Stimulated activated CD8-positive, alpha-beta memory T cell treated with anti-CD3 and anti-CD28 coated beads, Interleukin-15, amount 100 ng/mL, for 24 hours (primary cell): ENCODE measurements around the gene SCN8A.
"Not testable (repeated sequence)": the region's sequence is repeated elsewhere in the genome, so short reads cannot be mapped to it uniquely, and the experiment has no call there.

Source experiments
- DNase-seq: peaks from one replicate; pipeline ENCODE4 v3.0.0-alpha.2; 2020; ENCODE audit warnings: low read depth

The SCN8A gene

DNA sequence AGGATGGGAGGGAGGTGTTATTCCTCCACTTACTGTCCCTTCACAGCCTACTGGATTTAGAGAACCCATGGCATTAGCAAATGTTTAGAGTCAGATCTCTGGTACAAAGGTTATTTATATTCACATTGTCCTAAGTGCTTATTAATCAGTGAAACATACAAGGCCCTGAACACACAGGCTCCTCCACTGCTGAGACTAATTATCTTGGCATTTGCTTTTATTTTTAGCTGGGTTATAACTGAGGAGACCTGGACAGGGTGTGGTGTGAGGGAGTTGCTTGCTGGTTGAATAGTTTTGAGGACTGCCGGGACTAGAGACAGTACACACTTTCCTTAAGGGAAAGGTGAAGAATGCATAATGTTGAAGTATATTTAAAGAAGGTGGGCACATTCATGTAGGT, 180.0 kb downstream of the SCN8A start:
- DNase-seq = no peak

DNA sequence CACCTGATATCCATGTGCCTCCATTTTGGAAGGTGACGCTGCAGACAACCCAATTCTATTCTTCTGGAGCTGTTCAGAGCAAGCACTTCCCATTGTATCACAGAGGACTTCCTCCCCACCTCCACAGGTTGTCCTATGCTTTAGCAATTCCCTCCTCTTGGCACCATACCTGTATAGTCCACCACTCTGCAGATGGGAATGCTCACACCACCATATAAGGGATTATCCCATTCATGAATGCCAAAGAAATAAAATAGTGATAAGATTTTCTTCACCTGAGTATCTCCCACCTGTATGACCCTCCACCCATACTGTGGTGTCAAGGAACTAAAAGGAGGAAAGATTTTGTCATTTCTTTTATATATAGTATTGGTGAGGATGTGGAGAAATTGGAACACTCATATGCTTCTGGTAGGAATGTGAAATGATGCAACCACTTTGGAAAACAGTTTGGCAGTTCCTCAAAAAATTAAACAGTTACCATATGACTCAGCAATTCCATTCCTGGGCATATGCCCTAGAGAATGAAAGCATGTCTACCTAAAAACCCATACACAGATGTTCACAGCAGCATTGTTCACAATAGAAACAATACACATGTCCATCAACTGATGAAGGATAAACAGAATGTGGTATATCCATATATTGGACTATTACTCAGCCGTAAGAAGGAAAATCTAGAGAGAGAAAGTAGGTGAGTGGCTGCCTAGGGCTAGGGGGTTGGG, 182.3 kb downstream of the SCN8A start:
- DNase-seq = no peak

DNA sequence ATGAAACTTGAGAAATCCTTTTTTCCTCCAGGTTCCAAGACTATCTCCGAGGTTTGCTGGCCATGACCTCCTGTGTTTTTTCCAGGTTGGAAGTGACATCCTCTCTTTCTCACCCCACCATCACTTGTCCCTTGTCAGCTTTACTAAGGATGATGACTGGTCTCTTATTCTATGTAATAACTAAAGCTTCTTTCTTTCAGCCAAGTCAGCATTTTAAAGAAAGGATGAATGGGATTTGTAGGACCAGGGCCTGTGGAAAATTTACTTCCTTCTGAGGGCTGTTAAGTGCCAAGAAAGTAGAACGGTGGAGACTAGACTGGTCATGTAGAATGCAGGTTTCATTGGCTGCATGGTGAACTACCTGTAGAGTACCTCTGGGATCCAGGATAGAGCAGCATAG, 183.9 kb downstream of the SCN8A start:
- no peak for DNase-seq

DNA sequence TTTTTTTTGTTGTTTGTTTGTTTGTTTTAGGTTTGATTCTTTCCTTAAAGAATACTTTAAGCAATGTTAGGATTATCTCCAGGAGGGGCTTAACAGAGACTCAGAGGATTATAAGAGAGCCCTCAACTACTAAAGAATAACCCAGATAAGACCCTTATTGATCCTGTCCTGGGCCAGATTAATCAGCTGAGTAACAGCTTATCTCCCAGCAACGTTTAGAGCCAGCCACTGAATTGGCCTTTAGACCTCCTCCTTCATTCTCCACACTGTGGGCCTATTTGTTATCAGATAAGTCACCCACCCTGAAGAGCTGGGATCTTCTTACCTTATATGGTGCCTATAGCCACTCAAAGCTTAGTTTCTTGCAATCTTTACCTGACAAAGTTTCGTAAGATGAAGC, 186.4 kb downstream of the SCN8A start:
- no peak for DNase-seq

DNA sequence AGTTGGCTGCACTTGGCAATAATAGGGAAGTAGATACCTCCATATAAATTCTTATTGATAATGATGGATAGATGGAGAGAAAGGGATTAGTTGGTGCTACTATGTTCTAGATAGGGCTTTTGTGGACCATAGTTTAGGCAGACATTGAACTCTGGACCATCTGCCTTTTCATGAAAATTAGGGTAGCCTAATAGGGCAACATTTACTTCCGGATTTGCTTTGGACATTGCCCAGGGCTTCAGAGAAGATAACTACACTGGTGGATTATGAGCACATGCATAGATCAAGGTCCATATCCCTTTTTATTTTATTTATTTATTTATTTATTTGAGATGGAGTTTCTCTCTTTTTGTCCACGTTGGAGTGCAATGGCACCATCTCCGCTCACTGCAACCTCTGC, 186.9 kb downstream of the SCN8A start:
- DNase-seq = no peak

DNA sequence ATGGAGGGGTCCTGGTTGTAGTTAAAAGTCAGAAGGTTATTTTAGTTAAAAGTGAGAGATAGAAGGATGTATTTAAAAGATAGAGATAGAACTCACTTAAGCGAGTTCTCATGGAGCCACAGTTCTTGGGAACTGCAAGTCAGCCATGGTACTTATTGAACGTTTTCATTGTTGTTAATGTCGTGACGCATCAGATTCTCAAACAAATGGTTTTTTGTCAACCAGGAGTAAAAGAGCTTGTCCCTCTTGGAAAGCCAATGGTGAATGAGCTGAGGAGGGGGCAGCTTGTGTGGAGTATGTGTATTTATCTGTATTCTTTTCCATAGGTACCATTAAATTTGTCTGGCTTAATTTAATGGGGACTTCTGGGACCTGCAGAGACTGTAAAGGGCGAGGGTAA, 188.8 kb downstream of the SCN8A start:
- no peak for DNase-seq

DNA sequence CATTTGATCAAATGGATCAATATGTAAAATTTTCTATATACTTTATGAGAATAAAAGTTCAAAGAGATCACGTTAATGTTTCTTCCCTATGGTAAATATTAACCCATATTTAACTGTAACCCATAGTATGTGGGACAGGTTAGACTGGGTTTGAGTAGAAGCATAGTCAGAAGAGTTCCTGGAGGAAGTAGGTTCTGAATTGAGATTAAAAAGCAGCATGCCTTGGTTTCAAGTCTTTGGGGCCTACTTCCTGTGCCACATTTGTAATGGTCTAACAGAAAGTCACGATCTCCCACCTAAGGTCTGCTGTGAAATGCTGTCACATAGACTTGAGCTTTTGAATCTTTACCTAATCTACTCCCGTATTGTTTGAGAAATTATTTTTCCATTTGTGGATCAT, 193.7 kb downstream of the SCN8A start:
- no peak for DNase-seq

DNA sequence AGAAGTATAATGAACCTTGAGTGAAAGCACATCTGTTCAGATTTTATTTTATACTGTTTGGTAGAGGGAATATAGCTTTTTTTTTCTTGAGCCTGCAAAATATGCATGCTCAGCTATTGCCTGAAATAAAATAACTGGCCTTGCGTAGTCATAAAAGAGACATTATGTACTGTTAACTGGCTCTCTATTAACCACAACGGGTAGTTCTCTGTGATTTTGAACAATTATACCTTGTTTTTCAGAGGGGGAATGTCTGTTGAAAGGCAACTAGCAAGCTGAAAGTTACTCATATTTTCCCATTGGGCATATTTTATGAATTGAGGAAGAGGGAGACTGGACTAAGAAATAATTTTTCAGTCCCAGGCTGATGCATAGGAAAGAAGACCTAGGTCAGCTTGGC, 194.9 kb downstream of the SCN8A start:
- DNase-seq = no peak

DNA sequence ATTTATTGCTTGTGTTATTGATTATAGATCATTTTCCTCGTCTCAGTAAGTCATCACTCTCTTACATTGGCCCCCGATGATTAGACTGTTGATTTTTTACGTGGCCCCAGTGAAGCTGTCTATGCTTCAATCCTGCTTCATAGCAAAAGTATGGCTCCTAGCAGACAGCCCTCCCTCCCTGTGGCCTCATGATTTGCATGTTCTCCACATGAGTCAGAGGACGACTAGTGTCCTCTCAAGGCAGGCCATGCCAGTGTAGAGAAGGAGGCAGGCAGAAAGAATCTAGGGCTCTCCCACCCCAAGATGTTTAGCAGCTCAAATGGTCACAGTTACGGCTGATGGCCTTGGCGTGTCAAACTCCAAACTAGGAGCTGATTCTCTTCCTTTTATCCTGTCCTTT, 197.8 kb downstream of the SCN8A start:
- DNase-seq = no peak

DNA sequence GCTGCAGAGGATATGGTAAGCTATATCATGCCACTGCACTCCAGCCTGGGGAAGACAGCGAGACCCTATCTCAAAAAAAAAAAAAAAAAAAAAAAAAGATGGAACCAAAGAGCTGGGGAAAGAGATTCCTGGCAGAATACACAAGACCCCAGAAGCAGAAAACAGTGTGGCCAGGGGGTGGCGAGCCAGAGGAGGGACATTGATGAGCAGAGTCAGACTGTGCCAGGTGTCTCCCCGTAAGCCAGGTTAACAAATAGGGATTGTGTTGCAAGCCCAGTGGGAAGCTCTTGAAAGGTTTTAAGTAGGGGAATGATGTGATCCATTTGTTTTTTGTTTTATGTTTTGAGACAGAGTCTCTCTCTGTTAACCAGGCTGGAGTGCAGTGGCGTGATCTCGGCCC, 201.4 kb downstream of the SCN8A start:
- no peak for DNase-seq

DNA sequence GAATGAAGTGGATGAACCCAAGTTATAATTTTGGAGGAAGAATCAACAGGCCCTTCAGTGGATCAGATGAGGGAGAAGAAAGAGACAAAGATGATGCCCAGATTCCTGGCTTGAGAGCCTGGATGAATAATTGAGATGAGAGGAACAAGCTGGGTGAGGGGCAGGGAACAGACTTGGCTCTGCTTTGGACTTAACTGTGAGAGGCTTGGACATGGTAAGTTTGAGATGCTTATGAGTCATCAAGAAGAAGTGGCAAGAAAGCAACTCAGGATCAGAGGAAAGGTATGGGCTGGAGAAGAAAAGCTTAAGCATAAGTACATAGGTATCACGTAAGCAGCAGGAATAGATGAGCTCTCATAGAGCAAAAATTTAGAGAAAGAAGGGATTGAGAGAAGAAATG, 202.2 kb downstream of the SCN8A start:
- DNase-seq = no peak

DNA sequence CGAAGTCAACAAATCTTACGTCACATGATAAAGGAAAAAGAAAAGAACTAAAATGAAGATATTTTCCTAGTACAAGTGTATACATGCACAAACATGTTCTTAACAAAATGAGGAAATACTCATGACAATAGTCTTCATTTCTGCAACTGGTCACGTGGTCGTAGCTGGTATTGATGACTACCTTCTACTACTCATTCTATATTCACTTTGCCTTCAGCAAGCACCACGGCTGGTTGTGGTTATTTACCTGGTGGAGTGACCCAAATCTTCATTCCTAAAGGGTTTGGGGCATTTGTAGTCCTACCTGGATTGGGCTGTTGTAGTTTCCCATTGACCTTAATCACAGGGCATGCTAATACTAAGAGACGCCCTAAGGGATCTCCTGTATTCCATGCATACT, 206.3 kb downstream of the SCN8A start:
- no peak for DNase-seq

DNA sequence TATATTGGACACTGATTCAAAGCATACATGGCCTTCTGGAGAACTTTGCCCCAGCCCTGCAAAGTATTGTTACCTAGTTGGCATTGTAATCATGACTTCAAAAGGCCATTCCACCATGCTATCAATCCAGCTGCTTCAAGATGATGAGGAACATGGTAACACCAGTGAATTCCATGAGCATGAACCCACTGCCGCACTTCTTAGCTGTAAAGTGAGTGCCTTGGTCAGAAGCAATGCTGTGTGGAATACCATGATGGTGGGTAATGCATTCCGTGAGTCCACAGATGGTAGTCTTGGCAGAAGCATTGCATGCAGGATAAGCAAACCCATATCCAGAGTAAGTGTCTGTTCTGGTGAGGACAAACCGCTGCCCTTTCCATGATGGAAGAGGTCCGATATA, 207.0 kb downstream of the SCN8A start:
- not testable (repeated sequence) for DNase-seq

DNA sequence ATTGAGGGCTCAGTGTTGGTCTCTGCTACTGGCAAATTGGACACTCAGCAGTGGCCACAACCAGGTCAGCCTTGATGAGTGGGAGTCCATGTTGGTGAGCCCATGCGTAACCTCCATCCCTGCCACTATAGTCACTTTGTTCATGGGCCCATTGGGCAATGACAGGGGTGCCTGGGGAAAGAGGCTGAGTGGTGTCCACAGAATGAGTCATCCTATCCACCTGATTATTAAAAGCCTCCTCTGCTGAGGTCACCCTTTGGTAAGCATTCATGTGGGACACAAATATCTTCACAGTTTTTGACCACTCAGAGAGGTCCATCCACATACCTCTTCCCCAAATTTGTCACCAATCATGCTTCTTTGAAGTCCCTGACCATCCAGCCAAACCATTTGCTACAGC, 207.5 kb downstream of the SCN8A start:
- no peak for DNase-seq

DNA sequence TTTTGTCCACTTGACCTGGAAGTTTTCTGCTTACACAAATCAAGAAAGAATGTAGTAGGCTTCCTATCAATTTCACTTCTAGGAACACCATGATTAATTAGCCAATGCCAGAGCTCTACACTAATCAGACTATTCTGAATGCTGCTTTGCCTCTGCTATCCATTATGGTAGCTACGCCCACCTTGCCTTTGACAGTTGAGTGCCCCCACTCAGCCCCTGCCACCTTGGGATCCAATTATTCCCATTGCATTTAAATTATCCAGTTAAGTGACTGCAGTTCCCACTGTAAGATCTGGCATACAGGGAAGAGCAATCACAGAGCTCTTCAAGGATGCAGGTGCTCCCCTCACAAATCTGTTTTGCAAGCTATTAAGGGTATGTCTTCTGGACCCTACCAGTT, 210.0 kb downstream of the SCN8A start:
- no peak for DNase-seq

DNA sequence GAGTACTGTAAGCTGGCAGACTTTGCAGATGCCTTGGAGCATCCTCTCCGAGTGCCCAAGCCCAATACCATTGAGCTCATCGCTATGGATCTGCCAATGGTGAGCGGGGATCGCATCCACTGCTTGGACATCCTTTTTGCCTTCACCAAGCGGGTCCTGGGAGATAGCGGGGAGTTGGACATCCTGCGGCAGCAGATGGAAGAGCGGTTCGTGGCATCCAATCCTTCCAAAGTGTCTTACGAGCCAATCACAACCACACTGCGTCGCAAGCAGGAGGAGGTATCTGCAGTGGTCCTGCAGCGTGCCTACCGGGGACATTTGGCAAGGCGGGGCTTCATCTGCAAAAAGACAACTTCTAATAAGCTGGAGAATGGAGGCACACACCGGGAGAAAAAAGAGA, 215.9 kb downstream of the SCN8A start:
- no peak for DNase-seq

DNA sequence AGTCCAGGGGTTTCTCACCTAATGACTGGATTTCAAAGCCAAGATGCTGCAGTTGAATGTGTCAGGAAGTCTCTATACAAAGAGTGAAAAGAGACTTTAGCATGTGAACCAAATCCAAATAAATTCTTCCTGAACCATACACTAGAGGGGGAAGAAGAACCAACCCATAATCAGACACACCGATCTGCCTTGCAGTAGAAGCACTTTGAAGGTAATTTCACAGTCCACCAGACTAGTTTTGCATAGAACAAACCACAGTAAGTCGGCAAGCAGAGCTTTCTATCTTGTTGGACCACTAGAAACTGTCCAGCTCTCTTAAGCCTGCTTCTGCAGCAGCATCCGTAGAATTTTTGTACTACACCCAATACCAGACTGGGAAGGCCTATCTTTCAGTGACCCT, 218.2 kb downstream of the SCN8A start:
- no peak for DNase-seq

DNA sequence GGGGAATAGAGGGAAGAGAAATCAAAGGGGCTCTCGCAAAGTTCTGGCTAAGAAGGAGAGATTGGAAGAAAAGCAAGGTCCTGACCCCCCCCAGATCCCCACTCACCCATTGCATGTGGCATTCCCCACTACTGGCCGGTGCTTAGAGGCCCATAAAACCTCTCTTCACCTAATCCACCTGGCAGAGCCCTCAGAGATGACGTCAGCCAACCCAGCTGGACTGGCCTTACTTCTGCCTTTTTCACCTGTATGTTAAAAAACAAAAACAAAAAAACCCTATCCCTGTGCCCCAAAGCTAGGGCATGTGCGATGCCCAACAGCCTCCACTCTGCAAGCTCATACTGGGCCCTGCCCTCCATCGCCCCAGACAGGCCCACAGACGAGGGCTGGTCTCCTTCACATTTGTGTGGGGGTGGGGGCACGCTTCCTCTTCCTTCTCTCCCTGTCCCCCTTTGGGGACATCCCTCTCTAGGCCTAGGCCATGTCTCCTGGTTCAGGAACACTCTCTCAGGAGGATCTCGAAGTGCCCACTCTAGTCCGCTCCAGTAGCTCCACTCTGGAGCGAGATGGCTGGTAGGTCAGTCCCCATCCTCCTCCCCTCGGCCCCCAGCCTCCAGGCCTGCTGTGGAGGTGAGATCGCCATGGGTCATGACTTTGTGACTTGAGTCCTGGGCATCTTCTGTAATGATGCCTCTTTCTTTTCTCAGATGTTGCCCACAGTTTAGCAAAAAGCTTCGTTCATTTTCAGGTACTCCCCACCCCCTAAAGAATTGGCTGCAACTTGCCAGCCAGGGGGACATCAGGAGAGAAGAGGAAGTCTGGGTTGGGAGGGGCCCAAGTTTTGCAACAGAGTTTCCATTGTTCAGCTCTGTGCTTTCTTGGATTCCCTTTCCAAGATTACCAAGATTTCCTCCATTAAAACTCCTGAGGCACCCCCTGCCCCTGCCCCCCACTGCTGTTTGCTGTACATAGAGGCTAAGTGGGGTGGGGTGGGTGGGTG, 220.5 kb downstream of the SCN8A start:
- DNase-seq = no peak

DNA sequence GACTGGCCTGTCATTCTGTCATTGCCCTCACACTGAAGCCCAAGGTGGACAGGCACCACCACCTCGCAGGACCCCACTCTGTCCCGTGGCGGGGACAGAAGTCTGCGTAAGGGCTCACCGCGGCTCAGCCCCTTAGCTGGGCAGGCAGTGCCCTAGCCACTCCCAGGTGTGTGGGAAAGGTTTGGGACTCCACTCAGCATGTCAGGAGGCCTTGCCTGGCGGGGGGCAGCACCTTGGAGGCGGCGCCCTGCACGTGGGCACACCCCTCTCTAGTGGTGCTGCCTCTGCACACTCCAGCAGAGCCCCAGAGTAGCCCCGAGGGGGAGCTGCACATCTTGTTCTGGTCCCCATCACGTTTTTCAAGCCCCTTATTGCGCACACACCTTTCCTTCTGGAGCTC, 221.8 kb downstream of the SCN8A start:
- DNase-seq = no peak

DNA sequence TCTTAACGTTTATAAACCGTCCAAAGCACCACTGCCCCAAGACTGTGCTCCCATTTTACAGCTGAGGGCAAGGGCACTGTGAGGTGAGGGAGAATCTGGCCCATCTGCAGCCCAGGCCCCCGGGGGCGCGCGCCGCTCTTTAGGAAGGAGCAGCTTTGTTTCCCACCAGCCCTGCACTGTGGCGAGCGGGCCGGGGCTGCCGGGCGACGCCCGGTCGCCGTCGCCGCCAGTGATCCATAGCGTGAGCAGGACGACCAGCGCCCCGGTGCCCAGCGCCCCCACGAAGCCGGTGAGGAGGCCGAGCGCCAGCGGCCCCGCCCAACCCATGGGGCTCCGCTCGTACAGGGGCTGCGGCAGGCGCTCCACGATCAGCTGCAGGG, 222.9 kb downstream of the SCN8A start:
- no peak for DNase-seq

DNA sequence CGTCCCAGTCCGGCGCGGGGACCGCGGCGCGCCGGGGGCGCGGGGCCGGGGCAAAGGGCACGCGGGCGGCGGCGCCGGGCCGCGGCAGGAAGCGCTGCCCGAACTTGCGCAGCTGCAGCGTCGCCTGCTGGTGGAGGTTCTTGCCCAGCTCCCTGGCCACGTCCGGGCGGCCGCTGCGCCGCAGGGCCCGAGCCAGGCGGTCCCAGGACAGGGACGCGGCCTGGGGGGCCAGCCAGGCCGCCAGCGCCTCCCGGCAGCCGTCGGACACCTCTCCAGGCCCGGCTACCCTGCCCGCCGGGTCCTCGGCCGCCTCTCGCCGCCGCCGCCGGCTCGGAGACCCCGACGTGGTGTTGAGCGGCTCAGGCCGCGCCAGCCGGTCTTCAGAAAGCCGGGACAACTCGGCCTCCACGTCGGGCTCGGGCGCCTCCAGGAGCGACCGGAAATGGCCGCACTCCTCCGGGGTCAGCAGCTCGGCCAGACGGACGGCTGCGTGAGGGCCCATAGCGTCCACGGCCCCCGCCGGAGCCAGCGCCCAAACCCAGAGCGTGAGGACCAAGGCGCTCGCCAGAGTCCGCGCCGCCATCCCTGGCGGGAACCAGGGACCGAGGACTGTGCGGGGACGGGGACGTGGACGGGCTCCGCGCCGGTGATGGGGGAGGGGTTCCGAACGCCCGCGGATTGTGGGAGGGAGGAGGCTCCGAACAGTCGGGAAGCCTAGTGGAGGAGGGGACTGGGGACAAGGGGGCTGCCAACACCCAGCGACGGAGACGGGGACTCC, 223.5 kb downstream of the SCN8A start:
- peak; percentile 41 for DNase-seq

DNA sequence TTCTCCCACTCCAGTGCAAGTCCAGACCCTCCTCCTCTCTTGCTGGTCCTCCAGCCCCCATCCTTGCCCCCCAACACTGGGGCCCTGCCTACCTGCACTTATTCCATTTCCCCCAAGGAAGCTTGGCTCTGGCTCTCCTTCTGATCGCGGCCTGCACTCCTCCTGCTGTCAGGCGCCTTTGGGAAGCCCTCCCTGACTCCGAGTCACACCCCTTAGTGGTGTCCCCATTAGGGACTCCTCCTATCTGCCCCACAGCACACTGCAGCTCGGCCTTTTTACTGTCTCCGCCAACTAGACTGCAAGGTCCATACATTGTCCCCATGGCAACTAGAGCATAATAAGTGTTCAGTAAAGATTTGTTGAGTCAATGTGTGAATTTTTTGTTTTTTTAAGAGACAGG, 224.5 kb downstream of the SCN8A start:
- DNase-seq = no peak
